GM23338 (cell line): ENCODE measurements around the gene BRF1. TPM values are rescaled to one million over a fixed set of nuclear protein-coding genes. Genes with fewer than 3 reads are reported as not detected.

ENCODE experiments used
- ATAC-seq: fragments of 200-7000 bp; cut with Tn5 transposase; 3 replicates; pipeline ENCODE4 v1.9.1; 2020
- DNase-seq: peaks from one replicate; pipeline ENCODE4 v3.0.0-alpha.2; 2015; ENCODE audit warnings: low spot score
- H2AFZ ChIP-seq: fragments of 200-600 bp; sonication (generic); 2 replicates; pipeline ENCODE4 v1.8.0; 2016; ENCODE audit warnings: antibody characterized with exemption, mild to moderate bottlenecking, moderate library complexity
- H3F3A ChIP-seq: fragments of 200-600 bp; sonication (generic); replicated peaks from 2 replicates; pipeline ENCODE4 v1.8.0; 2017; ENCODE audit warnings: antibody characterized with exemption, mixed run types, low read depth
- H3K27ac ChIP-seq: fragments of 200-600 bp; sonication (generic); 2 replicates; pipeline ENCODE4 v1.6.1; 2016; ENCODE audit warnings: low read depth
- H3K27me3 ChIP-seq: fragments of 200-600 bp; sonication (generic); 2 replicates; pipeline ENCODE4 v1.8.0; 2016; ENCODE audit warnings: mild to moderate bottlenecking, mixed run types, moderate library complexity; ENCODE audit not compliant: insufficient read depth
- H3K36me3 ChIP-seq: fragments of 200-600 bp; sonication (generic); 2 replicates; pipeline ENCODE4 v1.8.0; 2016; ENCODE audit warnings: mild to moderate bottlenecking; ENCODE audit not compliant: insufficient read depth
- H3K4me1 ChIP-seq: fragments of 200-600 bp; sonication (generic); 2 replicates; pipeline ENCODE4 v1.8.0; 2016; ENCODE audit warnings: mild to moderate bottlenecking, moderate library complexity; ENCODE audit not compliant: insufficient read depth
- H3K4me2 ChIP-seq: fragments of 200-600 bp; sonication (generic); 2 replicates; pipeline ENCODE4 v1.7.1; 2017; ENCODE audit warnings: mixed run types
- H3K4me3 ChIP-seq: fragments of 200-600 bp; sonication (generic); 2 replicates; pipeline ENCODE4 v1.6.1; 2016; ENCODE audit warnings: mixed run types
- H3K79me2 ChIP-seq: fragments of 200-600 bp; sonication (generic); replicated peaks from 2 replicates; pipeline ENCODE4 v1.8.0; 2017; ENCODE audit warnings: mild to moderate bottlenecking; ENCODE audit not compliant: insufficient read depth
- H3K9me2 ChIP-seq: fragments of 200-600 bp; sonication (generic); 2 replicates; pipeline ENCODE4 v1.8.0; 2017; ENCODE audit not compliant: insufficient read depth
- H4K20me1 ChIP-seq: fragments of 200-600 bp; sonication (generic); replicated peaks from 2 replicates; pipeline ENCODE4 v1.8.0; 2017; ENCODE audit warnings: mild to moderate bottlenecking; ENCODE audit not compliant: insufficient read depth
- H3K27ac Mint-ChIP-seq: 2 replicates; pipeline ENCODE4 v1.8.0; 2020; ENCODE audit warnings: inconsistent platforms, mild to moderate bottlenecking, moderate library complexity, mixed read lengths
- H3K27me3 Mint-ChIP-seq: 3 replicates; pipeline ENCODE4 v1.8.0; 2022; ENCODE audit warnings: low read depth, mild to moderate bottlenecking, moderate library complexity, mixed read lengths, inconsistent platforms; ENCODE audit not compliant: insufficient read depth, poor library complexity
- H3K36me3 Mint-ChIP-seq: 3 replicates; pipeline ENCODE4 v1.8.0; 2021; ENCODE audit warnings: low read depth, mild to moderate bottlenecking, inconsistent platforms, moderate library complexity, mixed read lengths
- H3K4me1 Mint-ChIP-seq: 3 replicates; pipeline ENCODE4 v1.8.0; 2020; ENCODE audit warnings: mild to moderate bottlenecking, inconsistent platforms, mixed read lengths
- H3K4me3 Mint-ChIP-seq: 3 replicates; pipeline ENCODE4 v1.8.0; 2021; ENCODE audit warnings: moderate library complexity, mild to moderate bottlenecking, inconsistent platforms, mixed read lengths
- H3K9me3 Mint-ChIP-seq: 3 replicates; pipeline ENCODE4 v1.8.0; 2020; ENCODE audit warnings: moderate library complexity, mild to moderate bottlenecking, inconsistent platforms, mixed read lengths
- CREB1 ChIP-seq: fragments of 250-450 bp; sonication (Bioruptor Pico); IDR thresholded peaks from 2 replicates; pipeline ENCODE4 v1.5.0; 2020; ENCODE audit warnings: low read depth, mild to moderate bottlenecking, moderate library complexity
- EZH2phosphoT487 ChIP-seq: fragments of 200-600 bp; sonication (generic); IDR thresholded peaks from one replicate; pipeline ENCODE4 v1.8.1; 2018; ENCODE audit warnings: antibody characterized with exemption; ENCODE audit not compliant: unreplicated experiment
- POLR2AphosphoS5 ChIP-seq: IDR thresholded peaks from 2 replicates; pipeline ENCODE4 v1.6.1; 2016; ENCODE audit warnings: antibody characterized with exemption, low read depth
- ZNF114 ChIP-seq: fragments of 250-450 bp; sonication (Bioruptor Pico); IDR thresholded peaks from 2 replicates; pipeline ENCODE4 v1.5.0; 2020; ENCODE audit warnings: mild to moderate bottlenecking, moderate library complexity
- polyA plus RNA-seq: library from polyadenylated mRNA; unstranded; fragments of >200 nt; fragmentation: Nextera tagmentation; extraction: Ambion mirVana; gene quantifications from 2 replicates; pipeline ENCODE4 v1.2.1, GENCODE V29; 2016
- total RNA-seq: library from RNA; depleted of rRNA; stranded (reverse); fragments of >200 nt; shearing (Covaris generic); gene quantifications from 2 replicates; pipeline ENCODE4 v1.2.3, GENCODE V29; 2014
- TF ChIP-seq, protein P1 (sequence below), 2 experiments: fragments of 200-600 bp in 1 of 2; sonication (generic) in 1 of 2; conservative IDR thresholded peaks; 2 replicates each; pipeline versions ENCODE4 v1.5.1 to v1.6.1; 2016 to 2017; ENCODE audit warnings: antibody characterized with exemption in 2 of 2, low read depth in 2 of 2, mild to moderate bottlenecking in 2 of 2, moderate library complexity in 1 of 2

BRF1 gene
- total and polyA plus RNA-seq, 2 experiments from 2014 or later = 8.6 to 29.9 TPM

DNA sequence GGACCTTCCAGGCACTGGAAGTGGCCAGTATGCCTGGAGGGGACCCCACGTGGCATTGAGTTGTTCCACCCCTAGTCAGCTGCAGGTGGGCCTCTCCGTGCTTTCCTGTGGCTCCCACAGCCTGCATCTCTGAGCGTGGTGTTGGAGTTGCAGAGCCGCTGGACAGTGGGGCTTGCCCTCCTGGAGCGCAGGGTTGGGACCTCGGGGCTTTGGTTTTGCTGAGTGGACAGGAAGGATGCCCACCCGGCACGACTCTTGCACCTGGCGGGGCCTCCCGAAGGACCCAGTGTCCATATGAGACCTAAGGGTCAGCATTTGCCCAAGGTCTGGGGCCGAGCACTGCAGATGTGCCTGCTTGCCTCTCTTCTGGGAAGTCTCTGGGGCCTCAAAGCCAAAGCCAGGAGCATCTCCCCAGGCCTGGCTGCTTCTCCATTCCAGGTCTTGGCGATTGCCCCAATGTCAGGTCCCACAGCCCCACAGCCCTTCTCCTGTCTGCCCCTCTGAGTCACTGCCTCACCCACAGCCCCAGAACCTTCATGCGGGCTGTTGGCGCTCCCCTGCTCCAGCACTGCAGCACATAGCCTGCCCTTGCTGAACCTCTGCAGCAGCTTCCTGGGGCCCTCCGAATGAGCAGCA lies 15.3 kb upstream of the BRF1 start:
- no peak overlapping the region for H3K27ac Mint-ChIP-seq
- no peak for ATAC-seq
- H3K27ac ChIP-seq = no peak overlapping the region

GRCh38 chr14:105315211-105315721 lies 14.5 kb upstream of the BRF1 start:
- H3K79me2 ChIP-seq = peaks cover 47% of the 10 kb centered on the region
- H3K4me3 ChIP-seq = peak overlapping the region; percentile 69
- no peak overlapping the region for H2AFZ ChIP-seq
- Mint-ChIP-seq H3K4me1 (peaks cover 17% of the 10 kb centered on the region), H3K9me3 (no peaks in the 10 kb centered on the region; the same call in 2 of the 3 replicates), H3K36me3 (no peaks in the 10 kb centered on the region; the same call in 2 of the 3 replicates), H3K27me3 (peaks cover 24% of the 10 kb centered on the region), H3K4me3 (peak overlapping the region; percentile 84), H3K27ac (no peak overlapping the region)
- H4K20me1 ChIP-seq = peaks cover 28% of the 10 kb centered on the region
- no peaks in the 10 kb centered on the region for H3K36me3 ChIP-seq
- peaks cover 6% of the 10 kb centered on the region; the same call in 1 of the 2 replicates for H3F3A ChIP-seq
- TF ChIP-seq POLR2AphosphoS5 = no peak
- TF ChIP-seq, protein P1, sequence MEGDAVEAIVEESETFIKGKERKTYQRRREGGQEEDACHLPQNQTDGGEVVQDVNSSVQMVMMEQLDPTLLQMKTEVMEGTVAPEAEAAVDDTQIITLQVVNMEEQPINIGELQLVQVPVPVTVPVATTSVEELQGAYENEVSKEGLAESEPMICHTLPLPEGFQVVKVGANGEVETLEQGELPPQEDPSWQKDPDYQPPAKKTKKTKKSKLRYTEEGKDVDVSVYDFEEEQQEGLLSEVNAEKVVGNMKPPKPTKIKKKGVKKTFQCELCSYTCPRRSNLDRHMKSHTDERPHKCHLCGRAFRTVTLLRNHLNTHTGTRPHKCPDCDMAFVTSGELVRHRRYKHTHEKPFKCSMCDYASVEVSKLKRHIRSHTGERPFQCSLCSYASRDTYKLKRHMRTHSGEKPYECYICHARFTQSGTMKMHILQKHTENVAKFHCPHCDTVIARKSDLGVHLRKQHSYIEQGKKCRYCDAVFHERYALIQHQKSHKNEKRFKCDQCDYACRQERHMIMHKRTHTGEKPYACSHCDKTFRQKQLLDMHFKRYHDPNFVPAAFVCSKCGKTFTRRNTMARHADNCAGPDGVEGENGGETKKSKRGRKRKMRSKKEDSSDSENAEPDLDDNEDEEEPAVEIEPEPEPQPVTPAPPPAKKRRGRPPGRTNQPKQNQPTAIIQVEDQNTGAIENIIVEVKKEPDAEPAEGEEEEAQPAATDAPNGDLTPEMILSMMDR (conservative IDR thresholded peaks at IDR 0.05; ENCODE audit: low read depth in 2 of 2) = 0 out of 4 replicates have a peak, but pooled peaks of 1 of the 2 experiments have one; percentile 7
- H3K27ac ChIP-seq = no peak overlapping the region
- no peaks in the 10 kb centered on the region for H3K27me3 ChIP-seq
- H3K4me1 ChIP-seq = no peaks in the 10 kb centered on the region; the same call in 1 of the 2 replicates
- H3K4me2 ChIP-seq = peak overlapping the region; percentile 95
- no peaks in the 10 kb centered on the region for H3K9me2 ChIP-seq
- peak; percentile 67 for DNase-seq
- peak; percentile 46 for ATAC-seq

More for the DNA sequence above, 15.3 kb upstream of the BRF1 start:
- no peak for TF ChIP-seq CREB1 (CRISPR knock-in tag)
- no peak for TF ChIP-seq ZNF114 (CRISPR knock-in tag)
- TF ChIP-seq POLR2AphosphoS5 = no peak
- TF ChIP-seq EZH2phosphoT487 = no peak
- no peak for DNase-seq
- H3K4me1 ChIP-seq = no peaks in the 10 kb centered on the region; the same call in 1 of the 2 replicates
- H2AFZ ChIP-seq = no peak overlapping the region
- H3K4me2 ChIP-seq = peak overlapping the region; percentile 95
- H3K4me1 Mint-ChIP-seq = peaks cover 17% of the 10 kb centered on the region
- H3K9me3 Mint-ChIP-seq = no peaks in the 10 kb centered on the region; the same call in 2 of the 3 replicates
- H3K79me2 ChIP-seq = peaks cover 55% of the 10 kb centered on the region
- H3K9me2 ChIP-seq = no peaks in the 10 kb centered on the region
- peaks cover 6% of the 10 kb centered on the region; the same call in 1 of the 2 replicates for H3F3A ChIP-seq
- H3K27me3 Mint-ChIP-seq = peaks cover 27% of the 10 kb centered on the region
- no peaks in the 10 kb centered on the region for H3K27me3 ChIP-seq
- H4K20me1 ChIP-seq = peaks cover 36% of the 10 kb centered on the region
- no peaks in the 10 kb centered on the region; the same call in 2 of the 3 replicates for H3K36me3 Mint-ChIP-seq
- H3K4me3 Mint-ChIP-seq = peak overlapping the region; percentile 84
- no peaks in the 10 kb centered on the region for H3K36me3 ChIP-seq
- peak overlapping the region; percentile 69 for H3K4me3 ChIP-seq
